HG02798 (cell line): Measurements from ENCODE around the gene SLC22A12.

ENCODE experiments used
- ATAC-seq: cut with Tn5 transposase; IDR thresholded peaks from one replicate; pipeline ENCODE4 v1.9.1; 2021; ENCODE audit warnings: mild to moderate bottlenecking; ENCODE audit not compliant: unreplicated experiment, poor library complexity

SLC22A12 gene

GRCh38 chr11:64641596-64642417 is 50.8 kb downstream of the SLC22A12 start:
- no peak for ATAC-seq

- ATAC-seq: no peak
Measured at GRCh38 chr11:64642418-64642735, 51.4 kb downstream of the SLC22A12 start.

- ATAC-seq: no peak
Measured at GRCh38 chr11:64642871-64643255, 51.8 kb downstream of the SLC22A12 start.

GRCh38 chr11:64643256-64643881 is 52.3 kb downstream of the SLC22A12 start:
- no peak for ATAC-seq

GRCh38 chr11:64643920-64644646 is 53.1 kb downstream of the SLC22A12 start:
- no peak for ATAC-seq

DNA sequence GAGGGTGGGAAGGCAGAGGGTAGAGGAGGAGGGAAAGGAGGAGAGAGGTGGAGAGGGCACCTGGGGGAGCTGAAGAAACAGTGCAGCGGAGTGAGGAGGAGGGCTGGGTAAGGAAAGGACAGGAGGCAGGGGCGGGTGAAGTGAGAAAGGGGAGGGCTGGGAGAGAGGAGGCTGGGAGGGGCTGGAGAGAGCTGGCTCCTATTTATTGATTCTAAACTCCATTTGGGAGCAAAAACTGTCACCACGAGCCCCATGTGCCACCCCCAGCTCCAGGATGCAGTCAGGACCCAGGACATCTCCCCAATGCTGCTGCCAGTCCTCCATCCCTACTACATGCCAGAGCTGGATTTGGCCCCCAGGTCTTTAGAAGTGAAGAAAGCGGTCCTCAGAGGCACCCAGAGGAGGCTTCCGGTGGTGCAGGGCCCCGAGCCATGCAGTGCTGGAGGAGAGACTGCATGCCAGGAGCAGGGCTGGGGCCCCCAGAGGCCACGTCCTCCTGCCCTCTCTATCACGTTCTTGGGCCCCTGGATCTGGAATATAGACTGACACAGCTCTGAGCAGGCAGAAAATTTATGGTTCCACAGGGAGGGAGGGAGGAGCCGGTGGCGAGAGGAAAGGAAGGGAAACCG is 53.7 kb downstream of the SLC22A12 start:
- ATAC-seq: no peak

DNA sequence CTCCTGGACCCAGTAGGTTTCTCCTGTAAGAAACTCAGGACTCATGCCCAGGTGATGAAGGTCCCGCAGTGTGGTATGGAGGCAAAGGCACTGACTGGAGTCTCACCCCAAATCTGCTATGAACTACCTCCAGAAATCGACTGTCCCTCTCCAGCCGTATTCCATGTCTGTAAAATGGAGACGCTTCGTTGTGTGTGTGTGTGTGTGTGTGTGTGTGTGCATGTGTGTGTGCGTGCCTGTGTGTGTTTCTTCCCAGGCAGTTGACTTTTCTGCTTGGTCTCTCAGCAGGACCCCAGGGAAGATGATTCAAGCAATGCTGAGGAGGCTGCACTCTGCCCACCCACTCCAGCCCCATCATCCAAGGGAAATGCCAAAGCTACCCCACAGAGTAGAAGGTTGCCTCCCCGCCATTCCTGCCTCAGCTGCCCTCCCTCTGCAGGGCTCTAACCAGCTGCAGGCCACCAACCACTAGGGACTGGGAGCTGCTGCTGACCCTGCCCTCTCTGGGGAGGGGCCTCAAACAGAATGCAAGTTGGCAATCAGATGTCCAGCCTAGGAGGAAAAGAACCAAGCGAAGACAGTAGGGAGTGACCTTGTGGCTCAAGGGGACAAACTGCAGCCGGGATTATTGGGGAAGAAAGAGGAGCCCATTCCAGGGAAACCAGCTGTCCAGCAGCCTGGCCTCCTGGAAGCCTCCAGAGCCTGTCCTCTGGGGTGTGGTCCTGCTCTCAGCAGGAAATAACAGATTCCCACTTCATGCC is 56.2 kb downstream of the SLC22A12 start:
- ATAC-seq: no peak

GRCh38 chr11:64648551-64648950 is 57.5 kb downstream of the SLC22A12 start:
- no peak for ATAC-seq

- ATAC-seq: no peak
Measured at GRCh38 chr11:64649291-64649697, 58.3 kb downstream of the SLC22A12 start.

- ATAC-seq: no peak
Measured at GRCh38 chr11:64650923-64651523, 60.0 kb downstream of the SLC22A12 start.
